NB4 (cell line): ENCODE data around the gene GABBR2.

Experiments used
- CTCF ChIP-seq: IDR thresholded peaks from one replicate; pipeline ENCODE4 v1.5.1; 2012; ENCODE audit warnings: low read depth, low read length
- POLR2A ChIP-seq: IDR thresholded peaks from 2 replicates; pipeline ENCODE4 v1.6.1; 2011; ENCODE audit warnings: mild to moderate bottlenecking; ENCODE audit not compliant: insufficient read length; ENCODE audit errors: extremely low read depth

- no peak for TF ChIP-seq CTCF
- TF ChIP-seq POLR2A: no peak
Observed at GRCh38 chr9:98479449-98479848, 229.3 kb downstream of the GABBR2 start.
